HG02759 (cell line): ENCODE results near the gene HDAC11.
"Not testable (repeated sequence)": the region's sequence is repeated elsewhere in the genome, so short reads cannot be mapped to it uniquely, and the experiment has no call there.

Experiments
- ATAC-seq: cut with Tn5 transposase; IDR thresholded peaks from one replicate; pipeline ENCODE4 v1.9.1; 2021; ENCODE audit warnings: mild to moderate bottlenecking, moderate library complexity; ENCODE audit not compliant: unreplicated experiment

Gene HDAC11, protein sequence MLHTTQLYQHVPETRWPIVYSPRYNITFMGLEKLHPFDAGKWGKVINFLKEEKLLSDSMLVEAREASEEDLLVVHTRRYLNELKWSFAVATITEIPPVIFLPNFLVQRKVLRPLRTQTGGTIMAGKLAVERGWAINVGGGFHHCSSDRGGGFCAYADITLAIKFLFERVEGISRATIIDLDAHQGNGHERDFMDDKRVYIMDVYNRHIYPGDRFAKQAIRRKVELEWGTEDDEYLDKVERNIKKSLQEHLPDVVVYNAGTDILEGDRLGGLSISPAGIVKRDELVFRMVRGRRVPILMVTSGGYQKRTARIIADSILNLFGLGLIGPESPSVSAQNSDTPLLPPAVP

DNA sequence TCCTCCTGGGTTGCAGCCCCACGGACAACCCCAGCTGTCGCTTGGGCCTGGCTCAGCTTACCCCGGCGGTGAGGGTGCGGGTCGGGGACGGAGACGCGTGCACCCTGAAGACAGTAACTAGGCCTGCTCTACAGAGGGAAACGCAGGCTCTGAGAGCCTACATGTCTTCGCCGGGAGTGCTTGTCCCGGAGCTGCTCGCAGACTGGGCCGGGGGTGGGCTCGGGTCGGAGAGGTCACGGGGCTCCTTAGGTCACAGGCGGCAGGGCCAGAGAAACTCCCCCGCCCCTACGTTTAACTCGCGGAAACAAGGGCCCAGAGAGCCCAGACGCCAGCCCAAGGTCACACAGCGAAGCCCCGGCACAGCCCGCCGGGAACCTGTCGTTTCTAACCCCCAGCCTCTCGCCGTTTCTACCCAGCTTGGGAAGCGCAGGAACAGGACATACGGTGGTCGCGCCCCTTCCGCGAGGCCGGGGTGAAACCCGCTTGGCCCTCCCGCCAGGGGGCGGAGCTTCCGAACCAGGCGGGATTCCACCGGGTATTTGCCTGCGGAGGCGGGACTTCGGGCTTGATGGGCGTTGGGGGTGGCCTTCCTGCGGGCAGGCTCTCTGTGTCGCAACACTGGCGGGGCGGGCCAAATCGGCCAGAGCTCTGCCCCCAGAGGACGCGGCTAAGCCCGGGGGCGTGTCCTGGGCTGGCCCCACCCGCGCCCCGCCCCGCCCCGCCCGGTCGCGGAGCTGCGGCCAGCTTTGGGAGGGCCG, at the start of gene HDAC11:
HDAC11 (plus strand) TSS at position 725 of the 758 bp plus-strand sequence. CDS start 42 bp downstream, outside the sequence.
- ATAC-seq: peak; percentile 97

DNA sequence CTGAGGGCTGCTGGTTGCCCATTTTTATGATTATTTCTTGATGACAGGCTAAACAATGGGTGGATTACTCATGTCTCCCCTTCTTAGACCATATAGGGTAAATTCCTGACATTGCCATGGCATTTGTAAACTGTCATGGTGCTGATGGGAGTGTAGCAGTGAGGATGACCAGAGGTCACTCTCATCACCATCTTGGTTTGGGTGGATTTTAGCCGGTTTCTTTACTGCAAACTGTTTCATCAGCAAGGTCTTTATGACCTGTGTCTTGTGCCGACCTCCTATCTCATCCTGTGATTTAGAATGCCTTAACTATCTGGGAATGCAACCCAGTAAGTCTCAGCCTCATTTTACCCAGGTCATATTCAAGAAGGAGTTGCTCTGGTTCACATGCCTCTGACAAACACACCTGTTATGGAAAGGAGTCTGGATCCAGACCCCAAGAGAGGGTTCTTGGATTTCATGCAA, 49.7 kb upstream of the HDAC11 start:
- not testable (repeated sequence) for ATAC-seq

DNA sequence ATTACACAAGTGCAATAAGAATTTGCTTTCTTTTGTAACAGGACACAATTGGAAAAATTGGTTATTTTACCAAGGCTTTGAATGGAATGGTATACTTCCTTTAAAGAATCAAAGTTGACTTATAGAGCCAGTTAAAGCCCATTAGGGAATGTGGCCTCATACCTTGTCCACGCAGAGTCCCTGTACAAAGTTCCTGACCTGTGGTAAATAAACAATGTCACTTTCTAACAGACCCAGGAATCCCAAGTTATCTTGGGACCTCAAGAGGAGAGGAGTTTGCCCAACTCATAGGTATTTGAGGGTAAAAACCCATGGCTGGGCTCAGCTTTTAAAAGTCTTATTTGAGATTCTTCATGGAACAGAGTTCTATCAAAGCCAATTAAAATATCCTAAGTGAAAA, 48.0 kb upstream of the HDAC11 start:
- ATAC-seq: no peak

DNA sequence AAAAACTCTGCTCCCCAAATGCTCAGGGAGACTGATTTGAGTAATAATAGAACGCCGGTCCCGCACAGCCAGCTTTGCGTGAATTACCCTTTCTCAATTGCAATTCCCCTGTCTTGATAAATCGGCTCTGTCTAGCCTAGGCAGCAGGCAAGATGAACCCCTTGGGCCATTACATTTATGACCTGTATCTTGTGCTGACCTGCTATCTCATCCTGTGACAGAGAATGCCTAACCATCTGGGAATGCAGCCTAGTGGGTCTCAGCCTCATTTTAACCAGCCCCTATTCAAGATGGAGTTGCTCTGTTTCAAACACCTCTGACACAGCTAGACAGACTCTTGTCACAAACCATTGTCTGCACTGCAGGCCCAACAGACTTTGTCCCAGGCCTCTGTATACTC, 46.2 kb upstream of the HDAC11 start:
- no peak for ATAC-seq

DNA sequence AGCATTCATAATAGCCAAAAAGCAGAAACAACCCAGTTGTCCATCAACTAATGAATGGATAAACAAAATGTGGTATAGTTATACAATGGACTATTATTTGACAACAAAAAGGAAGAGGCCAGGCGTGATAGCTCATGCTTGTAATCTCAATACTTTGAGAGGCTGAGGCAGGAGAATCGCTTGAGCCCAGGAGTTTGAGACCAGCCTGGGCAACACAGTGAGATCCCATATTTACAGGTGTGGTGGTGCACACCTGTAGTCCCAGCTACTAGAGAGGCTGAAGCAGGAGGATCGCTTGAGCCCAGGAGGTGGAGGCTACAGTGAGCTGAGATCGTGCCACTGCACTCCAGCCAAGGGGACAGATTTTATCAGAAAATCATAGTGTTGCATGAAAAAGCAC, 43.9 kb upstream of the HDAC11 start:
- not testable (repeated sequence) for ATAC-seq

DNA sequence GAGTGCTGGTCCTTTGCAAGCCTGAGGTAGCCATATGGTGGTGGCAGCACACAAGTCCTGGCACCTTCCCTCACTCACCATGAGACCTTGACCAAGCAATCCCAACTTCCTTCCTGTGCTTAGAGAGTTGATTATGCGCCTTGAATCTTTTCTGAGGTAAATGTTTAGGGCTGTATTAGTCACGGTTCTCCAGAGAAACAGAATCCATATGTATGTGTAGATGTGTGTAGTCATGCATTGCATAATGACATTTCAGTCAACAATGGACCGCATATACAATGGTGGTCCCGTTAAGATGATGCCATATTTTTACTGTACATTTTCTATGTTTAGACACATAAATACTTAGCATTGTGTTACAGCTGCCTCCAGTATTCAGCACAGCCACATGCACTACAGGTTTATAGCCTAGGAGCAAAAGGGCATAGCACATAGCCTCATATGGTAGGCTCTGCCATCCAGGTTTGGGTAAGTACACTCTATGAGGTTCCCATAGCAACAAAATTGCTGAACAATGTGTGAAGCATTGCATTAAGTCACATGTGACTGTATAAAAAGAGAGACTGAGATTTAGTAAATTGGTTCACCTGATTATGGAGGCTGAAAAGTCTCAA, 39.8 kb upstream of the HDAC11 start:
- no peak for ATAC-seq

DNA sequence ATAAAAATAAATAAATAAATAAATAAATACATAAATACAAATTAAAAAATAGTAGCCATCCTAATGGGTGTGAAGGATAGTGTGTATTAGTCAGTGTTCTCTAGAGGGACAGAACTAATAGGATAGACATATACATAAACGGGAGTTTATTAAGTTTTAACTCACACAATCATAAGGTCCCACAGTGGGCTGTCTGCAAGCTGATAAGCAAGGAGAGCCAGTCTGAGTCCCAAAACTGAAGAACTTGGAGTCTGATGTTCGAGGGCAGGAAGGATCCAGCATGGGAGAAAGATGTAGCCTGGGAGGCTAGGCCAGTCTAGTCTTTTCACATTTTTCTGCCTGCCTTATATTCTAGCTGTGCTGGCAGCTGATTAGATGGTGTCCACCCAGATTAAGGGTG, 37.2 kb upstream of the HDAC11 start:
- ATAC-seq: not testable (repeated sequence)

DNA sequence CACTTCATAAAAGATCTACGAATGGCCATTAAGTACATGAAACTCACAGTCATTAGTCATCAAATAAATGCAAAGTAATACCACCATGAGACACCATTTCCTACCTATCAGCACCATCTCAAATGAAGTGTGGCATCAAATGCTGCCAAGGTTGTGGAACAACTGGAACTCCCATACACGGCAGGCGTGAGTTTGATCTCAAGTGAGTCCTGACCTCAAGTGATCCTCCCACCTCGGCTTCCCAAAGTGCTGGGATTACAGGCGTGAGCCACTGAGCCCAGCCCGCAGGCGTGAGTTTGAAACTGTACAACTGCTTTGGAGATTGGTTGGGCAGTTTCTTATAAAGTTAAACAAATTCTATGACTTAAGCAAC, 28.8 kb upstream of the HDAC11 start:
- ATAC-seq: peak; percentile 1

DNA sequence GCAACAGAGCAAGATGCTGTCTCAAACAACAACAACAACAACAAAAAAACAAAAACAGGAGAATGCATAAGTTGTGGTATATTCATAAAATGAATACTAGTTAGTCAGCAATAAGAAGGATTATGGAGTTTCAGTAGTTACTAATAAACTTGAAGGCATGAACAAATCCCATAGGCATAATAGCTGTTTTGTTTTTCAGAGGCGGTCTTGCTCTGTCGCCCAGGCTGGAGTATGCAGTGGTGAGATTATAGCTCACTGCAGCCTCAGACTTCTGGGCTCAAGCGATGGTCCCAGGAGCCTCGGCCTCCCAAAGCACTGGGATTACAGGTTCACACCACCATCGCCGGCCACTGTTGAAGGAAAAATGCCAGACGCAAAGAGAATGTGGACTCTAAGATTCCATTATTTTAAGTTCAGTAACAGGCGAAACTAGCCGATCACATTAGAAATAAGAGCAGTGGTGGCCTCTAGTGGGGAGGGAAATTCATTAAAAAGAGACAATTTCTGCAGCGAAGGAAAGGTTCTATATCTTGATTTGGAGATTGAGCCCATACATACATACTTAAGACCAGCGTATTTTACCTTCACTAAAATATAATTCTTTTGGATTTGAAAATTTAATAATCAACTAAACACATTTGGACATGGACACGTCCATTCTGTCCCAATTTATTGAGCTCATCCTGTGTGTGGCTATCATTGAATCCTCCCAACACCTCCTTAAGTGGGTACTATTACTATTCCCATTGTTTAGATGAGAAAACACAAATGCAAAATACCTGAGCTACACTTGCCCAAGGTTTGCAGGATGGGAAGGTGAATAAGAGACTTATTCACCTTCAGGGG, 27.4 kb upstream of the HDAC11 start:
- ATAC-seq: peak; percentile 27

DNA sequence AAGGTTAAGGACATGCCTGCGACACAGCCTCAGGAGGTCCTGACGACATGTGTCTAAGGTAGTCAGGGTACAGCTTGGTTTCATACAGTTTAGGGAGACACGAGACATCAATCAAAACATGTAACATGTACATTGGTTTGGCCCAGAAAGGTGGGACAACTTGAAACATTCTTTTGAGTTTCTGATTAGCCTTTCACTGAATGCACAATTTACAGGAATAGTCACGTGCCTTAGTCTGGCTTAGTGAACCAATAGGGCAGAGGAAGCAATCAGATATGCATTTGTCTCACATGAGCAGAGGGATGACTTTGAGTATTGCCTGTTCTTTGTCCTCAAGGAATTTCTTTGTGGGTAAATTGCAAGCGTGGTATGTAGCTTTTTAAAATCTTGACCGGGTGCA, 24.5 kb upstream of the HDAC11 start:
- no peak for ATAC-seq

DNA sequence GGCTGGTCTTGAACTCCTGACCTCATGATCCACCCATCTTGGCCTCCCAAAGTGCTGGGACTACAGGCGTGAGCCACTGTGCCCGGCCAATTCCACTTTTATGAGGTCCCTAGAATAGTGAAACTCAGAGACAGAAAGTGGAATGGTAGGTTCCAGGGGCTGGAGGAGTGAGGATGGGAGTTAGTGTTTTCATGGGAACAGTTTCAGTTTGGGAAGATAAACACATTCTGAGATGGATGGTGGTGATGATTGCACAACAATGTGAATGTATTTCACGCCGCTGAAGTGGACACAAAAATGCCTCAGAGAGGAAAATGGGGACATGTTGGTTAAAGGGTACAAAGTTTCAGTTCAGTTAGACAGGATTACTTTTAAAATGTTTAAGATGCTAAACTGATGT, 22.5 kb upstream of the HDAC11 start:
- no peak for ATAC-seq

DNA sequence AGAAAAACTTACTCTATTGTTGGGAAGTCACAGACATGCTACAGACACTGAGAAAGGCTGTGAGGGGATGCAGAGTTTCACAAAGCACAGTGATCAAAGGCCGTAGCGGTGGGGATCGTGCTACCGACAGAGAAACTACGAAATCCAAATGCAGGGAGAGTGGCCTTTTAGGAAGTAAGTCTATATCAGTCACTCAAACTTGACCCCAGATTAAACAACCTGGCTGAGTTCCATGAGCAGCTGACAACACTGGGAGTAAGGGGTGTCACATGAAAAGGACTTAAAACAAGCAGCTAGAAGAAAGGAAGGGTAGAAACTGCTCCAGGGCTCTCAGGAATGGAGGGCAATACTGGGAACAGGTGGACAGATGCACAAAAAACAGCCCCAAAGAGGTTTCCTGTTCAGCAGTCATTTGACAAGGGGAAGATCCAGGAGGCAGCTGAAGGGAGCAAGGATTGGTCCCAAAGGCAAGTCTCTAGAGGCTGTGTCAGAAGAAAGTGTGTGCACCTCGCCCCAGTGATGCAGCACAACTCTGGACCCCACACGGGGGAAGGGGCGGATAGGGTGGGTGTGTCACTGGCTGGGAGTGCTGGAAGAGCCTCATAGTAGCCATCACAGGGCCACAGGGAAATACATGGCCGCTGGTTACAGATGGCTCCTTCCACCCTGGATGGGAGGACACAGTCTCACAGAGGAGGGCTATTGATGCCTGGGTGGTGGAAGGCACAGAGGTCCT, 20.3 kb upstream of the HDAC11 start:
- ATAC-seq: no peak

DNA sequence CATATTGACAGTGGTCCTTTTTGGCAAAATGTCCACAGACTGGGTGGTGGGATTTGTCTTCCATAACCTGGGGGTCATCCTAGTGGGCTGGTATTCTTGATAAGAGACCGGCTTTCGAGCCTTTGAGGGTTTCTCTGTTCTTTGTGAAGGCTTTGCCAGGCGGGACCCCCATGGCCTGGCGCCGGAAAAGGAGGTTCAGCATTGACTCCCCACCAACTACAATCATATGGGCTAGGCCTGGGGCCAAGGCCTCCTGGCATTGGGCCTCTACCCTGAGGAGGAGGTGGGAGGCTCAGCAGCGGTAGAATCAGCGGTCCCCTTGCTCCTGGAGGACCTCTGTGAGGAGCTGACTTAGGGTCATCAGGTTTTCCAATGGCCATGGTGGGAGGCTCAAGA, 19.8 kb upstream of the HDAC11 start:
- no peak for ATAC-seq

DNA sequence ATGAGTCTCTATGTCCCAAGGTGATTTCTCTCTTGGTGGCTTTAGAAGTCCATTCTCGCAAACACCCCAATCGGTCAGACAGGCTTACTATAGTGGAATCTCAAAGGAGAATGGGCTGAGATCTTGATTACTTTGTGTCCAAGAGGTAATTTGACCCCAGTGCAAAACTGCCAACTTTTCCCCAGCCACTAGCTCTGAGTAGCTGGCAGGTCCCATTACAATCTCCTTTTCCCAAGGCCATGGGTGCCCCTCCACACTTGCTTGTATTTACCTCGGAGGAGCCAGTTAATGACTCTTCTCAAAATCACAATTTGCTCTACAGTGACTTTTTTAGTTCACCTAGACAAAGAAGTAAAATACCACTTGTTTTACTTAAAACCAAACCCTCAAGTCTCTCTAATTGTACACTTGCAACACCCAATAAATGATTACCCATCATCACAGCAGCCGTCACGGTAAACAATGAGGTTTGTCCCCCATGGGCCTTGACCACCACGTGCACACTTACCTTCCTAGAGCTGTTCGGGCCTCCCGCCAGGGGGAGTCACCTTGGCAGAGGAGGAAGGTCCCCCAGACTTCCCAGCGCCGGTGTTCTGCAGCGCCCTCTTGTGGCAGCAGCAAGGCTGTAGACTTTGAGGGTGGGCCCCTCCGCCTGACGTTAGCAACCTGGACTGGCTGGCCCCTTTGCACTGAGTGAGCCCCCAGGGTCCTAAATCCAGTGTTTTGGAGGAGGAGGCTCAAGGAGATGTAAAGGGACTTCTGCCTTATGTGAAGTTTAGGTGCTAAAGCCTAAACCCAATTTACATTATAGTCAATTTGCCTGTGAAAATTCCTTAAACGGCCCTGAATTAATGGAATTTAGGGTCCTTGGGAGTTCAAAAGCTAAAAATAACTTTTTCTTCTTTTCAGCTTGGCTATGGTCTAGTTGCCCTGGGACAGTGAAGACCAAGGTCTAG, 18.7 kb upstream of the HDAC11 start:
- ATAC-seq: peak; percentile 72

DNA sequence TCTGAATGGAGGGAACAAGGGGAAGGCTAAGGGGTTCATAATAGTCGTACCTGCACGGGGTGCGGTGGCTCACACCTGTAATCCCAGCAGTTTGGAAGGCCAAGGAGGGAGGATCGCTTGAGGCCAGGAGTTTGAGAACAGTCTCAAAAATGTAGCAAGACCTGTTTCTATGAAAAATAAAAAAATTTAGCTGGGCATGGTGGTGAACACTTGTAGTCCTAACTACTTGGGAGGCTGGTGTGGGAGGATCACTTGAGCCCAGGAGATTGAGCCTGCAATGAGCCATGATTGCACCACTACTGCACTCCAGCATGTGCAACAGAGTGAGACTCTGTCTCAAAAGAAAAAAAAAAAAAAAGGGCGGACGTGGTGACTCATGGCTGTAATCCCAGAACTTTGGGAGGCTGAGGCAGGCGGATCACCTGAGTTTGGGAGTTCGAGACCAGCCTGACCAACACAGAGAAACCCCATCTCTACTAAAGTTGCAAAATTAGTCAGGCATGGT, 17.9 kb upstream of the HDAC11 start:
- no peak for ATAC-seq

DNA sequence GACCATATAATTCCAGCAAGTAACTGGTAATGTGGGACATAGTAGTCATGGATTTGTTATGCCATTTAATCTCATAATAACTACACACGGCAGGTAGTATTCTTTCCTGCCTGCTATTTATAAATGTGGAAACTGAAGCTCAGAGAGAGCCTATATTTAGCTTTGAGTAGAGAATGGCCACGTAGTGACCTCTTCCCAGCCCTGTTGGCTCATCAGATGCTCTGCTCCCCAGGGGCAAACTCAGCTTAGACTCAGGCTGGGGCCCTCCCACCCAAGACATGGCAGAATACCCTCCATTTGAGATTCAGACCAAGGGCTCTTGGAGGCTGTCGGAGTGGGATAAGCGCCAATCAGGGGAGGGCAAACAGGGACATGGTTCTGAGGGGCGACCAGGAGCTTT, 17.3 kb upstream of the HDAC11 start:
- no peak for ATAC-seq

DNA sequence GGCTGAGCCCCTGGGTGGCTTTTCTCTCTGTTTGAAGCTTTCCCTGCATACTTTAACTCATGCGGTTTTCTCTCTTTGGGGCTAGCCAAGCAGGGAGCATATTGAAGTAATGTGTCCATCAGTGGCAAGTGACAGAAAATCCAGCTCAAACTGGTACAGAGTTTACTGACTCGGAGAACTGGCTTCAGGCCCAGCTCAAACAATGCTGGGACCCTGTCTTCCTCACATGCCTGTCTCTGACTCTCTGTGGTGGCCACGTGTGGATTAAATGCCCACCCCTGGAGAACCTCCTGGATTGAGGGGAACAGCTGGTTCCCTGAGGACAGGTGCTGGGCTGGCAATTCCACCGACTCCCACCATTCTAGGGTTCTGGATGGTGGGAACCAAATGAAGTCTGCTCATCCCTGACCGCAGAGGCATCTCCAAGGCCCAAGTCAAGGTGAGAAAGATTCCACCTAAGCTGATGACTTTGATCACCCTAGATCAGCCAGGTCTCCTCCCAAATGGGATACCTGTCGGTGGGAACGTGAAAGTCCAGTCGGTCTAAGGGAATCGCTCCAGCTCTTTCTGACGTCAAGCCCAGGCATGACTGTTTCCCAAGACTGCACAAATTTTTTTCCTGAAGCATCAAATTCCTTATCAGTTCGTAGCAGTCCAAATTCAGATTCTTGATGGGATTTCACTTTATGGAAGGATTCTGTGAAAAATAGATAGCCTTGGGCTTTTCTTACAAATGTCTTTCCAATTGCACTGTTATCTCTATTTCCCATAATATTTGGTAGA, 16.3 kb upstream of the HDAC11 start:
- no peak for ATAC-seq

DNA sequence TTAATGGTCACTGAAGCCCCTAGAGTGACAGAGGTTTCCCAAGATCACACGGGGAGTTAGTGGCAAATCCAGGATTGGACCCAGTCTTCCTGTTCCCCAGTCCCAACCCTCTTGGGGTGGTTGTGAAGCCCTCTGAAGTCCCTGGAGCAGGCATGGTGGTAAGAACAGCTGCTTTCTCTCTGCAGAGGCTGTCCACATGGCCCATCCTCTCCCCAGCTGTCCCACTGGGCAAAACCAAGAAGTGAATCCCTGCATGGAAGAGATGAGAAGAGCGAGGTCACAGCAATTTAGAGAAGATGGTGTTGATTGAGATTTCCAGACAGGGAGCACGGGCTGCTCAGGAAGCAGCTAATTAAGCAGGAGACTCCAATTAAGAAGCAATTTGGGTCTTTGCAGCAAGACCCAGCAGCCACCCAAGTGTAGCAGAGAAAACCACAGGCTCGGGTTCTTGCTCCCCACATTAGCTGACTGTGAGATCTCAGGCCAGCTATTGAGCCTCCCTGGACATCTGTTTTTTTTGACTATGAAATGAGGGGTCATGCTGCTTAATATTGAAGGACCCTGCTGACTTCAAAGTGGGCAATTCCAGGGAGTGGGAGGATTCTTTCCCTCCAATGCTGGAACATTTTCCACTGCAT, 14.8 kb upstream of the HDAC11 start:
- ATAC-seq: no peak
